PFSK-1 (cell line): ENCODE measurements around the gene OLFML1.

ENCODE experiments used
- POLR2AphosphoS5 ChIP-seq: IDR thresholded peaks from 2 replicates; pipeline ENCODE4 v1.6.1; 2012; ENCODE audit warnings: low read depth, mild to moderate bottlenecking, control low read depth, low read length, moderate library complexity
- SIN3A ChIP-seq: IDR thresholded peaks from 2 replicates; pipeline ENCODE4 v1.6.1; 2012; ENCODE audit warnings: mild to moderate bottlenecking, low read length, moderate library complexity, borderline replicate concordance; ENCODE audit not compliant: insufficient read depth

GRCh38 chr11:7467652-7468051, 17.7 kb upstream of the OLFML1 start:
- no peak for TF ChIP-seq SIN3A
- TF ChIP-seq POLR2AphosphoS5 = no peak
